Measurements from ENCODE around the gene DNAAF5. TPM values are rescaled to one million over a fixed set of nuclear protein-coding genes. Genes with fewer than 3 reads are reported as not detected.

Gene DNAAF5
- total RNA-seq, 3 donors from 2014 or later: 14.1 to 29.8 (median 23.6) TPM

DNA sequence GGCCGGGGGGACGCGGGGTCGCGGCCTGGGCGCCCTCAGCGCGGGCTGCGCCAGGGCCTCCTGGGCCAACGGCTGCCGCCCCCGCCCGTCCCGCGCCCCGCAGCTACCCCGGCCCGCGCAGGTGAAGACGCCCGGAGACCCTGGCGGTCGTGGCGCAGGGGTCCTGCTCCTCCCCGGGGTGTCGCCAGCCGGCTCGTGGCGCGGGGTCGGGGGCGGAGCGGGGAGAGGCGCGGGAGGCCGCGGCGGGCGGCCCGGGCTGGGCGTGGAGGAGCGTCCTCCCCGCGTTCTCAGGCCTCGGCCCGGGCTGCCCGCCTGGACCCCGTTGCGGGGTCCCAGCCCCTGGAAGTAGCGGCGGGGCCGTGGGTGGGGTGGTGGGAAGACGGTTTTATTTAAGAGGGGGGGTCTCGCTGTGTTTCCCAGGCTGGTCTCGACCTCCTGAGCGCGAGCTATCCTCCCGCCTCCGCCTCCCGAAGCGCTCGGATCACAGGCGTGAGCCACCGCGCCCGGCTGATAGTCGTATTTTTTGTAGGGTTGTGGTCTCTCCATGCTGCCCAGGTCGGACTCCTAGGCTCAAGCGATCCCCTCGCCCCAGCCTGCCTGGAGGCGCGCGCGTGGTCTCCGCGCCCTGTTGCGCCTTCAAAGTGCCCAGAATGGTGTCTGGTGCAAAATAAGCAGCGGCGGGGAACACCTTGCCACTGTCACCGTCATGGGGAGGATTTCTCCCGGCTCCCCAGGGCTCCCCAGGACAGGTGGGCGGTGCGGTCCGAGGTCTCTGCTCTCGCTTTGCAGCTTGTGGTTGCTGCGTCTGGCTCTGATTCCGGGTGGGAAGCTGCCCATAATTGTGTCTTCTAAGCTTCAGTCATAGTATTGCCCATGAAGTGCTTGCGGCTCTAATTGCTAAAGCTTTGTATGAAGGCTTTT, 90.5 kb downstream of the DNAAF5 start:
- Histone ChIP-seq H3K4me3 (peak overlapping the region; percentile 67 to 89 (median 86)), H3K9me3 (no peaks in the 10 kb centered on the region), H3K4me1 (peaks cover 9 to 23% of the 10 kb centered on the region in 2 donors), H3K27ac (peak overlapping the region; percentile 99), H3K36me3 (no peaks in the 10 kb centered on the region), H3K27me3 (no peaks in the 10 kb centered on the region)
- intact Hi-C loops (cut with DNase I; ENCODE audit: low total_unique reads): loop anchor here (5.0 kb wide), 1 partner anchor 60 kb away; the partner anchor contains the start of gene GET4
- DNase-seq (ENCODE audit: low spot score in 2 of 2): peak; percentile 51 to 53
- TF ChIP-seq POLR2AphosphoS5 (IDR thresholded peaks at IDR 0.05) (peak in 1 of 3 donors; percentile 18), POLR2A (IDR thresholded peaks at IDR 0.05) (no peak)

DNA sequence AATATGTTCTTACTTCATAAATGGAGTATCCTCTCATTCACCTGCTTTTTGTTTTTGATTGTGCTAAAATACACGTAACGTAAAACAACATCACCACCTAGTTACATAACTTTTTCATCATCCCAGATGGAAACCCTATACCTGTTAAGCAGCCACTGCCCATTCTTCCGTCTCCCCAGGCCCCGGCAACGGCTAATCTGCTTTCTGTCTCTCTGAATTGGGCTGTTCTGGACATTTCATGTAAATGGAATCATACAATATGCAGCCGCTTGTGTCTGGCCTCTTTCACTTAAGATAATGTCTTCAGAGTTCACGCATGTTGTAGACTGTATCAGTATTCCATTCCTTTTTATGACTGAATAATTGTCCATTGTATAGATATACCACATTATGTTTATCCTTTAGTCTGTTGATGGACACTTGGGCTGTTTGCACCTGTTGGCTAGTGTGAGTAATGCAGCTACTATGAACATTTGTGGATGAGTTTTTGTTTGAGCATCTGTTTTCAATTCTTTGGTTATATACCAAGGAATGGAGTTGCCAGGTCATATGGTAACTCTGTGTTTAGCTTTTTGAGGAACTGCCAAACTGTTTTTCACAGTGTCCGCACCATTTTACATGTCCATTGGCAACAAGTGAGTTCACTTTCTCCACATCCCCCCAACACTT, 91.7 kb downstream of the DNAAF5 start:
- Histone ChIP-seq H3K9me3 (no peaks in the 10 kb centered on the region), H3K27ac (peak overlapping the region in 1 of 2 donors; percentile 99), H3K36me3 (no peaks in the 10 kb centered on the region), H3K27me3 (no peaks in the 10 kb centered on the region), H3K4me3 (no peak overlapping the region), H3K4me1 (peaks cover 6 to 23% of the 10 kb centered on the region in 2 donors)
- intact Hi-C loops (cut with DNase I; ENCODE audit: low total_unique reads): loop anchor here (5.0 kb wide), 1 partner anchor 59 kb away; the partner anchor contains the start of gene GET4
- TF ChIP-seq POLR2AphosphoS5 (IDR thresholded peaks at IDR 0.05): no peak
- TF ChIP-seq, protein P1, sequence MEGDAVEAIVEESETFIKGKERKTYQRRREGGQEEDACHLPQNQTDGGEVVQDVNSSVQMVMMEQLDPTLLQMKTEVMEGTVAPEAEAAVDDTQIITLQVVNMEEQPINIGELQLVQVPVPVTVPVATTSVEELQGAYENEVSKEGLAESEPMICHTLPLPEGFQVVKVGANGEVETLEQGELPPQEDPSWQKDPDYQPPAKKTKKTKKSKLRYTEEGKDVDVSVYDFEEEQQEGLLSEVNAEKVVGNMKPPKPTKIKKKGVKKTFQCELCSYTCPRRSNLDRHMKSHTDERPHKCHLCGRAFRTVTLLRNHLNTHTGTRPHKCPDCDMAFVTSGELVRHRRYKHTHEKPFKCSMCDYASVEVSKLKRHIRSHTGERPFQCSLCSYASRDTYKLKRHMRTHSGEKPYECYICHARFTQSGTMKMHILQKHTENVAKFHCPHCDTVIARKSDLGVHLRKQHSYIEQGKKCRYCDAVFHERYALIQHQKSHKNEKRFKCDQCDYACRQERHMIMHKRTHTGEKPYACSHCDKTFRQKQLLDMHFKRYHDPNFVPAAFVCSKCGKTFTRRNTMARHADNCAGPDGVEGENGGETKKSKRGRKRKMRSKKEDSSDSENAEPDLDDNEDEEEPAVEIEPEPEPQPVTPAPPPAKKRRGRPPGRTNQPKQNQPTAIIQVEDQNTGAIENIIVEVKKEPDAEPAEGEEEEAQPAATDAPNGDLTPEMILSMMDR (IDR thresholded peaks at IDR 0.05): peak in 2 of 3 donors; percentile 41 to 50
- DNase-seq (ENCODE audit: low spot score in 2 of 2): no peak

DNA sequence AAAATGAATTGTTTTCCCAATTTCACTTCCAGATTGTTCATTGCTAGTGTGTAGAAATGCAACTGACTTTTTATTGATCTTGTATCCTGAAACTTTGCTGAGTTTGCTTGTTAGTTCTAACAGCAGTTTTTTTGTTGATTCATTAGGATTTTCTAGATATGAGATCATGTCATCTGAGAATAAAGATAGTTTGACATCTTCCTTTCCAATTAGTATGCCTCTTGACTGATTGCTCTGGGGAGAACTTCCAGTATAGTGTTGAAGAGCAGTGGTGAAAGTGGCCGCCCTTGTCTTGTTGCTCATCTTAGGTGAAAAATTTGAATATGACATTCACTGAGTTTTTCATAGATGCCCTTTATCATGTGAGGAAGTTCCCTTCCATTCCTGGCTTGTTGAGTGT, 93.8 kb downstream of the DNAAF5 start:
- no peaks in the 10 kb centered on the region for H3K36me3 ChIP-seq
- TF ChIP-seq POLR2AphosphoS5 (IDR thresholded peaks at IDR 0.05): no peak
- H3K27ac ChIP-seq: no peak overlapping the region
- H3K27me3 ChIP-seq: no peaks in the 10 kb centered on the region
- intact Hi-C loops (cut with DNase I; ENCODE audit: low total_unique reads): no loop called here
- H3K4me1 ChIP-seq: peaks cover 0 to 21% of the 10 kb centered on the region in 2 donors
- no peaks in the 10 kb centered on the region for H3K9me3 ChIP-seq
- no peak for DNase-seq (ENCODE audit: low spot score in 2 of 2)
- H3K4me3 ChIP-seq: no peak overlapping the region

DNA sequence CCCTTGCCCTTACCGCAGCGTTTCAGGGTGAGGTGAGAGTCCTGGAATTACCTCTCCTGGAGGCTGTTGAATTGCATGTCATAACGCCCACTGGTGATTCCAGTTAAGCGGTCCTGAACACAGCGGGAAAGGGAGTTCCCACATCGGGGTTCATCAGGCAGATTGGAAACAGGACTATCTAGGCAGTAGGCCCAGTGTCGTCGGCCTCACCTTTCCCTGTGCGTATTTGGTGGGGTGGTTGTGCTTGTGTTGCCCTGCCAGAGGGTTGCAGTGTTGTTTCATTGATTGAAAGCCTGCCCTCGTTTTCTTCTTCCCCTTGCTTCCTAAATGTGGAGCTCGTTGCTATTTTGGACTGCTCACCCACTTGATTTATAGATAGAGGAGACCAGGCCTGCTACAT, 95.2 kb downstream of the DNAAF5 start:
- Histone ChIP-seq H3K27me3 (no peaks in the 10 kb centered on the region), H3K4me1 (peaks cover 0 to 19% of the 10 kb centered on the region in 2 donors), H3K9me3 (no peaks in the 10 kb centered on the region), H3K4me3 (no peak overlapping the region), H3K27ac (peak overlapping the region; percentile 52 to 64), H3K36me3 (no peaks in the 10 kb centered on the region)
- DNase-seq (ENCODE audit: low spot score in 2 of 2): no peak
- intact Hi-C loops (cut with DNase I; ENCODE audit: low total_unique reads): no loop called here
- TF ChIP-seq, protein P1 (IDR thresholded peaks at IDR 0.05): no peak
- TF ChIP-seq POLR2AphosphoS5 (IDR thresholded peaks at IDR 0.05) (no peak), POLR2A (IDR thresholded peaks at IDR 0.05) (no peak)

DNA sequence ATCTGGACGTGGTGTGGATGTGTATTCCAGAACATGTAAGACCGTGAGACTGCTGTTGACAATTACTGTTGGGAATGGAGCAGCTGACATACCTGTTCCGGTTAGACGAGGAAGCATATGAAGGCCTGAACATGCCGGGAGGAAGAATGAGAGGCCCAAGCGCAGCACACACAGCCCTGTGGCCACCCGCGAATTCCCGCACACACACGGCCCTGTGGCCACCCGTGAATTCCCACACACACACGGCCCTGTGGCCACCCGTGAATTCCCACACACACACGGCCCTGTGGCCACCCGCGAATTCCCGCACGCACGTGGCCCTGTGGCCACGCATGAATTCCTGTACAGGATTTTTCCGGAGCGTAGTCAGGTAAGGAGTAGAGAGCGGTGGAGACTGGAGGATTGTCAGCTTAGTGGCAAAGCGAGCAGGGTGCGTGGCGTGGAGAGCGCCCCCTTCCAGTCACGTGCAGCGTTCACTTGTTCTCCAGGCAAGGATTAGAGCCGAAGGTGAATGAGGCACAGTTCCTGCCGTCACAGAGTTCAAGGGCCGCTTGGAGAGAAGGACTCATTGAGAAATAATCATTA, 96.3 kb downstream of the DNAAF5 start:
- no peaks in the 10 kb centered on the region for H3K36me3 ChIP-seq
- intact Hi-C loops (cut with DNase I; ENCODE audit: low total_unique reads): no loop called here
- no peaks in the 10 kb centered on the region for H3K9me3 ChIP-seq
- no peak for TF ChIP-seq POLR2AphosphoS5 (IDR thresholded peaks at IDR 0.05)
- TF ChIP-seq, protein P1 (IDR thresholded peaks at IDR 0.05): no peak
- DNase-seq (ENCODE audit: low spot score in 2 of 2): no peak
- no peaks in the 10 kb centered on the region for H3K27me3 ChIP-seq
- peak overlapping the region; percentile 3 to 64 for H3K27ac ChIP-seq
- H3K4me1 ChIP-seq: peaks cover 0 to 17% of the 10 kb centered on the region in 2 donors
- H3K4me3 ChIP-seq: no peak overlapping the region
